ENCODE measurements around the gene TCERG1L. TPM values are rescaled to one million over a fixed set of nuclear protein-coding genes. Genes with fewer than 3 reads are reported as not detected.

Gene TCERG1L
- total RNA-seq, 1 donor from 2014 or later, result 3.5 TPM

- FAIRE-seq, result no peak
These were observed 56.7 kb downstream of the TCERG1L start for GRCh38 chr10:131254859-131255252.

DNA sequence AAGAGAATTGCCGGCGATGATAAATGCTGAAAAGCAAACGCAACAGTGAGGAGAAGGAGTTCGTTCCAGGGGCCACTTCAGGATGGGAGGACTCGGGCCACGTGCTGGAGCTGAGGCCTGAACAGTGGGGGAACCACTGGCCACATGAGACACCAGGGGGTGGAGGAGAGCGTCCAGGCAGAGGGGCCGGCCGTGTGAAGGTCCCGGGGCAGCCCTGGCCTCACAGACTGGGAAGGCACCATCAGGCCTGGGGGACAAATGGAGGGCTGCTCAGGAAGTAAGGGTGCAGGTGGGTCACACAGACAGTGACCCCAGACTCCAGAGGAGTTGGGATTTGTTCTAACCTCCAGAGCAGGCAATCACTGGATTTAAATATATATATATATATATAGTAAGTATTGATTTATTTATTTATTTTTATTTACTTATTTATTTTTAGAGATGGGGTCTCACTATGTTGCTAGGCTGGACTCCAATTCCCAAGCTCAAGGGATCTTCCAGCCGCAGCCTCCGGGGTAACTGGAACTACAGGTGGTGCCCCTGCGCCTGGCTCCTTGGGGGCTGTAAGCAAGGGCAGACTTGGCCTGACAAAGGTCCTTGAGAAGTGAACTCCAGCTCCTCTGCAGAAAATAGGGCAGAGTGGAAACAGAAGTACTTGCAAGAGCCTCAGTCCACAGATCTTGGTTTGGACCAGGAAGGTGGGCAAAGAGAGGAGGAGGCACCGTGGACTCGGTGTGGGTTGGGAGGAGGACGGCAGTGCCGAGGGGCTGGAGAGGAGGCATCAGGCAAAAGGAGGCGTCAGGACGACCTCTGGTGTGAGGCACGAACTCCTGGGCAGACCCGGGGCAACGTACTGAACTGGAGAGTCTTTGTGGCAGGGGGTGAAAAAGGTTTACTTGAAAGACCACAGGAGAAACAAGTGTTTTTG is 57.3 kb downstream of the TCERG1L start:
- H3K27ac Mint-ChIP-seq (ENCODE audit: unreplicated experiment), result no peak overlapping the region
- Histone ChIP-seq H2AFZ (ENCODE audit: low read depth, low read length) (no peak overlapping the region), H3K4me1 (ENCODE audit: insufficient read depth, low read length) (no peaks in the 10 kb centered on the region), H3K4me3 (ENCODE audit: insufficient read depth, low read depth, low read length) (no peak overlapping the region), H3K27me3 (ENCODE audit: insufficient read depth, low read length) (no peaks in the 10 kb centered on the region), H3K36me3 (ENCODE audit: insufficient read depth, low read length) (no peaks in the 10 kb centered on the region), H4K20me1 (ENCODE audit: insufficient read depth, low read length) (no peaks in the 10 kb centered on the region), H3K27ac (ENCODE audit: low read depth, low read length) (no peak overlapping the region), H3K9me3 (ENCODE audit: insufficient read depth, low read depth, low read length) (peaks cover 9% of the 10 kb centered on the region), H3K79me2 (ENCODE audit: insufficient read depth, low read length) (no peaks in the 10 kb centered on the region), H3K9ac (ENCODE audit: low read length) (no peak overlapping the region), H3K4me2 (ENCODE audit: low read length) (no peak overlapping the region)
- H3K9me3 Mint-ChIP-seq (ENCODE audit: unreplicated experiment), result peaks cover 9% of the 10 kb centered on the region
- H3K4me1 Mint-ChIP-seq (ENCODE audit: low read depth, unreplicated experiment), result no peaks in the 10 kb centered on the region
- TF ChIP-seq EZH2 (IDR thresholded peaks at IDR 0.05; ENCODE audit: insufficient read depth, low read length), result no peak
- no peak for TF ChIP-seq CTCF (IDR thresholded peaks at IDR 0.05; ENCODE audit: insufficient read depth, low read depth, low read length)
- no peaks in the 10 kb centered on the region for H3K27me3 Mint-ChIP-seq (ENCODE audit: low read depth, unreplicated experiment)
- H3K4me3 Mint-ChIP-seq (ENCODE audit: unreplicated experiment), result no peak overlapping the region
- no peak for FAIRE-seq
- no peak for DNase-seq (ENCODE audit: low read depth)
- H3K36me3 Mint-ChIP-seq (ENCODE audit: low read depth, unreplicated experiment), result no peaks in the 10 kb centered on the region

More at GRCh38 chr10:131254859-131255252, 56.7 kb downstream of the TCERG1L start:
- Mint-ChIP-seq H3K4me1 (ENCODE audit: low read depth, unreplicated experiment) (no peaks in the 10 kb centered on the region), H3K9me3 (ENCODE audit: unreplicated experiment) (peaks cover 9% of the 10 kb centered on the region), H3K4me3 (ENCODE audit: unreplicated experiment) (no peak overlapping the region), H3K27me3 (ENCODE audit: low read depth, unreplicated experiment) (no peaks in the 10 kb centered on the region), H3K27ac (ENCODE audit: unreplicated experiment) (no peak overlapping the region), H3K36me3 (ENCODE audit: low read depth, unreplicated experiment) (no peaks in the 10 kb centered on the region)
- H3K4me2 ChIP-seq (ENCODE audit: low read length), result no peak overlapping the region
- H3K27ac ChIP-seq (ENCODE audit: low read depth, low read length), result no peak overlapping the region
- H3K79me2 ChIP-seq (ENCODE audit: insufficient read depth, low read length), result no peaks in the 10 kb centered on the region
- no peak for DNase-seq (ENCODE audit: low read depth)
- H3K9ac ChIP-seq (ENCODE audit: low read length), result no peak overlapping the region
- peaks cover 9% of the 10 kb centered on the region for H3K9me3 ChIP-seq (ENCODE audit: insufficient read depth, low read depth, low read length)
- no peak overlapping the region for H2AFZ ChIP-seq (ENCODE audit: low read depth, low read length)
- H3K27me3 ChIP-seq (ENCODE audit: insufficient read depth, low read length), result no peaks in the 10 kb centered on the region
- no peak overlapping the region for H3K4me3 ChIP-seq (ENCODE audit: insufficient read depth, low read depth, low read length)
- no peaks in the 10 kb centered on the region for H3K4me1 ChIP-seq (ENCODE audit: insufficient read depth, low read length)
- no peaks in the 10 kb centered on the region for H3K36me3 ChIP-seq (ENCODE audit: insufficient read depth, low read length)
- TF ChIP-seq CTCF (IDR thresholded peaks at IDR 0.05; ENCODE audit: insufficient read depth, low read depth, low read length), result no peak
- TF ChIP-seq EZH2 (IDR thresholded peaks at IDR 0.05; ENCODE audit: insufficient read depth, low read length), result no peak
- no peaks in the 10 kb centered on the region for H4K20me1 ChIP-seq (ENCODE audit: insufficient read depth, low read length)
